Adipocyte (in vitro differentiated cells): ENCODE measurements around the gene CMSS1.

Source experiments
- DNase-seq: peaks from one replicate; pipeline ENCODE4 v3.0.0-alpha.2; 2015; ENCODE audit warnings: low read depth
- H3K27me3 ChIP-seq: replicated peaks from 2 replicates; pipeline ENCODE4 v1.7.0; 2013; ENCODE audit warnings: mild to moderate bottlenecking, low read length, moderate library complexity; ENCODE audit not compliant: control insufficient read depth, insufficient read depth
- H3K36me3 ChIP-seq: 2 replicates; pipeline ENCODE4 v1.7.0; 2013; ENCODE audit warnings: low read length, mild to moderate bottlenecking, moderate library complexity; ENCODE audit not compliant: control insufficient read depth, insufficient read depth, severe bottlenecking
- H3K4me1 ChIP-seq: 2 replicates; pipeline ENCODE4 v1.7.0; 2013; ENCODE audit warnings: mild to moderate bottlenecking, low read length, moderate library complexity; ENCODE audit not compliant: control insufficient read depth, insufficient read depth
- H3K4me3 ChIP-seq: 2 replicates; pipeline ENCODE4 v1.7.0; 2013; ENCODE audit warnings: mild to moderate bottlenecking, low read length, moderate library complexity
- H3K9ac ChIP-seq: 2 replicates; pipeline ENCODE4 v1.7.0; 2013; ENCODE audit warnings: mild to moderate bottlenecking, low read length, moderate library complexity
- H3K9me3 ChIP-seq: 2 replicates; pipeline ENCODE4 v1.7.0; 2013; ENCODE audit warnings: mild to moderate bottlenecking, low read length, moderate library complexity; ENCODE audit not compliant: control insufficient read depth

CMSS1 gene

DNA sequence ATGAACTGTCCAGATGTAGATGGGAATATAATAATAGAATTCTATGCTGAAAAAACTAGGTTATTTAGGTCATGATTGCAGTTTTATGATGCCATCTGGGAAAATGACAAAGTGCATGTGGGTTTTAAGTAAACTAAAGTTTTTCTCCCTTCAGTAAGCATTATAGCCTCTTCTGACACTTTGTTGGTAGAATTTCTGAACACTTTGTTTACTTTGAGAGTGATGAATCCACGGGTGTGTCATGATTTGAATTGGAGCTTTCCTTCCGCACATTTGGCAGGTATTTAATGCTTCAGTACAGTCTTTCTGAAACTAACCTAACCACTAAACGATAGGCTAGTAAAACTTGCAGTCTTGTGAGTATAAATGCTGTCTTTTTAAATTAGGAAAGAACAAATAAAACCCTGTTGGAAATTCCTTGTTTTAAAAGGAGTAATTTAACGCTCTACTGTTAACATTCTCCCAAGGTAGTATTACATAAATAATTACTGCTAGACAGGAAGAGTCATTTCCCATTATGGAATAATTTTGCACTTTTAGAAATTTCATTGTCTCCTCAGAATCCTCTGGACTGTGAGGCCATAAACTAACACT lies 289.7 kb downstream of the CMSS1 start:
- Histone ChIP-seq H3K36me3 (no peaks in the 10 kb centered on the region), H3K9ac (no peak overlapping the region), H3K4me1 (peaks cover 42% of the 10 kb centered on the region), H3K27me3 (no peaks in the 10 kb centered on the region), H3K4me3 (no peak overlapping the region), H3K9me3 (no peaks in the 10 kb centered on the region)
- no peak for DNase-seq

DNA sequence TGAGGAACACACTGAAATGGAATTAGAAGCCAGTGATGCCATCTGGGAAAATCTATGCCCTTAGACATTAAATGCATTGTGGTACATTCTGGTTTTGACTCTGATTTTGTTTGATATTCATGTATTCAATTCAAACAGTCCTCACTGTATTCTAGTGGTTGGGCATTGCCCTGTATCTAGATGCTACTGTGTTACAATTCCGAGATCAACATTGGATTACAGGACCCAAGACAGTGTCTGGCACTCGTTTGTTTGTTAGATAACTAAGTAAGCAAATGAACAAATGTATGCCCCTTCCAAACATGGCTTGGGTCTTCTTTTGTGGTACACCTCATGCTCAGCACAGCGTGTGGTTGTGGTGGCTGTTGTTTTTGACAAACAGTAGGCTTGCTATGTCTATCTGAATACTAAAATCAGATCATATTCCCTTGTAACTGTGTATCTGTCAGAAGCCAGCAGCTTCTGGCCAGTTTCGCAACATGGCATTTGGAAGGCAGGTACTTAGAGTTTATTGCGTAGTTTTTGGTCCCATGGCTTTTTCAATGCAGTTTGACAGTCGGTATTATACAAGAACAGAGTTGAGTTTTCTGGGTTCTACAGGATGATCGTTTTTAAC lies 290.9 kb downstream of the CMSS1 start:
- no peak overlapping the region for H3K4me3 ChIP-seq
- H3K9me3 ChIP-seq = no peaks in the 10 kb centered on the region
- peaks cover 40% of the 10 kb centered on the region for H3K4me1 ChIP-seq
- H3K36me3 ChIP-seq = no peaks in the 10 kb centered on the region
- no peak for DNase-seq
- H3K27me3 ChIP-seq = no peaks in the 10 kb centered on the region
- H3K9ac ChIP-seq = no peak overlapping the region

DNA sequence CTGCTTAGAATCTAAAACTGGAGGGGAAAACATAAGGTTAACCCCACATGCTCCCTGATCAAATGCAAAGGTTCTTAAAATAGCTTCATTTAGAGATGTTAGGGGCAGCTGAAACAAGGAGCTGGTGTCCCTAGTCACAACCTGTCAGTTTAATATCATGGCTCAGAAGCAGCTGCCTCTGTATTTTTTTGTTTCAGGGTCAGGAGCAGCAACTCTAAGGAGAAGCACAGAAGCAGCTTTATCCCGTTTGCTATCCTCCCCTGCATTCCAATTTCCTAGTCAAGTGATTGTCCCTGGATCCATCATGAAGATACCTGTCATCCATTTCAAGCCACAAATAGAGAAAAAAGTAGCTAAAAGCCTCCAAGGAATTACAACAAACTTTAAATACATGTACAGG lies 292.5 kb downstream of the CMSS1 start:
- H3K9ac ChIP-seq = no peak overlapping the region
- no peaks in the 10 kb centered on the region for H3K36me3 ChIP-seq
- peaks cover 24% of the 10 kb centered on the region for H3K4me1 ChIP-seq
- H3K27me3 ChIP-seq = no peaks in the 10 kb centered on the region
- DNase-seq = no peak
- no peak overlapping the region for H3K4me3 ChIP-seq
- H3K9me3 ChIP-seq = no peaks in the 10 kb centered on the region

DNA sequence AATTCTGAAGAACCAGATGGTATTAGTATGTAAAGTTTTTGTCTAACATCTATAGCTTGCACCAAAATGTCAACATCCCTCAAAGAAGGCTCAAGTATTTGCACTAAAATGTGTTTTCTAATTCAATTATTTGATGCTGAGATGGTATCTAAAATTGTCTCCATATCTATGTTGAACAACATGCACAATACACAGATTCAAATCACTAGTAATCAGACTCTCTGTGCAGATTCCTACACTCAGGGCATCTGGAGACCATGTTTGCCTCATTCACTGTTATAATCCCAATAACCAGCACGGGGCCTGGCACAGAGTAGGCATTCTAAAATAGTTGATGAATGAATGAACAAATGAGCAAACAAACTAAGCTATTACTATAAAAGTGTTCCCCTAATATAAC lies 294.1 kb downstream of the CMSS1 start:
- H3K4me3 ChIP-seq = no peak overlapping the region
- no peaks in the 10 kb centered on the region for H3K9me3 ChIP-seq
- H3K36me3 ChIP-seq = no peaks in the 10 kb centered on the region
- H3K4me1 ChIP-seq = peaks cover 9% of the 10 kb centered on the region
- no peak overlapping the region for H3K9ac ChIP-seq
- DNase-seq = no peak
- H3K27me3 ChIP-seq = no peaks in the 10 kb centered on the region

- Histone ChIP-seq H3K27me3 (no peaks in the 10 kb centered on the region), H3K9ac (no peak overlapping the region), H3K4me3 (no peak overlapping the region), H3K9me3 (no peaks in the 10 kb centered on the region), H3K4me1 (no peaks in the 10 kb centered on the region), H3K36me3 (no peaks in the 10 kb centered on the region)
- no peak for DNase-seq
Measured at GRCh38 chr3:100113723-100114412, 296.2 kb downstream of the CMSS1 start.

GRCh38 chr3:100114413-100115030 lies 296.9 kb downstream of the CMSS1 start, which contains the start of gene FILIP1L:
TSS of gene FILIP1L (minus strand) at chr3:100114501.
- H3K9ac ChIP-seq = no peak within 1 kb of the TSS
- H3K36me3 ChIP-seq = no peaks in the 10 kb centered on the region
- no peaks in the 10 kb centered on the region for H3K27me3 ChIP-seq
- peaks cover 3% of the 10 kb centered on the region for H3K4me1 ChIP-seq
- DNase-seq = no peak
- H3K9me3 ChIP-seq = no peaks in the 10 kb centered on the region
- no peak within 1 kb of the TSS for H3K4me3 ChIP-seq

- Histone ChIP-seq H3K4me1 (peaks cover 8% of the 10 kb centered on the region), H3K36me3 (no peaks in the 10 kb centered on the region), H3K9me3 (no peaks in the 10 kb centered on the region), H3K9ac (no peak overlapping the region), H3K27me3 (no peaks in the 10 kb centered on the region), H3K4me3 (no peak overlapping the region)
- no peak for DNase-seq
Measured at GRCh38 chr3:100117093-100117492, 299.4 kb downstream of the CMSS1 start.

GRCh38 chr3:100120012-100120411 lies 302.4 kb downstream of the CMSS1 start:
- no peak for DNase-seq
- no peak overlapping the region for H3K9ac ChIP-seq
- no peak overlapping the region for H3K4me3 ChIP-seq
- H3K36me3 ChIP-seq = no peaks in the 10 kb centered on the region
- H3K27me3 ChIP-seq = no peaks in the 10 kb centered on the region
- H3K9me3 ChIP-seq = no peaks in the 10 kb centered on the region
- peaks cover 8% of the 10 kb centered on the region for H3K4me1 ChIP-seq

DNA sequence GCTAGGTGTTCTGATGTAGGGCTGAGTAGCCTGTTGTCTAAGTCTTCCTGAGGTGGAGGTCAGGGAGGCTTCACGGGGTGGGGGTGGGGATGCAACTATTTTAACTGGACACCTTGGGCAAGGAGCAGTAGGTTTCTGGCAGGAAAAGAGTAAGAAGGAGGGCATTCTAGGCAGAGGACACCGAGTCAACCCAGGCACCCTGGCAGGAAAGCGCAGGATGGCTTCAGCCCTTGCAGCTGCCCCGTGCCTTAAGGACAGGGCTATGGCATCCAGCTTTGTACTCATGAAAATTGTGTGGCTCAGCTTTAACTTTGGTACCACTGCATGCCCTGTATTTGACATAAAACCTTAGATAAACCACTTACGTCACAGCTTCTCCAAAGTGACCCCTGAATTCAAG lies 303.0 kb downstream of the CMSS1 start:
- no peak for DNase-seq
- no peaks in the 10 kb centered on the region for H3K27me3 ChIP-seq
- peaks cover 8% of the 10 kb centered on the region for H3K4me1 ChIP-seq
- H3K36me3 ChIP-seq = no peaks in the 10 kb centered on the region
- H3K9me3 ChIP-seq = no peaks in the 10 kb centered on the region
- no peak overlapping the region for H3K9ac ChIP-seq
- no peak overlapping the region for H3K4me3 ChIP-seq

DNA sequence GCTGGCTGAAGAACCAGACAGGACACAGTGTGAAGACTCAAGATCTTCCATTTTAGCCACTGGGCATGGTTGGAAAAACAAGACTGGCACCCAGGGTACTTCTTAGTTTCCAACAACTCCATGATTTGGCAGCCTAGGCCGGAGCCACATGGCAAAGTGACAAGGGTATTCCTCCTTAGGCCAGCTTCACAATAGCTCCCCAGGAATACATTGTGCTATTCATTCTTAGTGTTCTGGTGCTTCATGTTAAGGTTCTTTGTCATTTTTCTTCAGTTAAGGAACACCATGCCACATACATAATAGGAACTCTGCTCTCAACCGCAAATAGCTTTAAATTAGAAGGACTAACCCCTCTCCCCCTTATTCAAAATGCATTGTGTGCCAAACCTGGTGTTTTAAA lies 304.7 kb downstream of the CMSS1 start:
- no peak overlapping the region for H3K4me3 ChIP-seq
- H3K27me3 ChIP-seq = no peaks in the 10 kb centered on the region
- H3K9ac ChIP-seq = no peak overlapping the region
- no peaks in the 10 kb centered on the region for H3K9me3 ChIP-seq
- H3K4me1 ChIP-seq = peaks cover 8% of the 10 kb centered on the region
- no peak for DNase-seq
- no peaks in the 10 kb centered on the region for H3K36me3 ChIP-seq

DNA sequence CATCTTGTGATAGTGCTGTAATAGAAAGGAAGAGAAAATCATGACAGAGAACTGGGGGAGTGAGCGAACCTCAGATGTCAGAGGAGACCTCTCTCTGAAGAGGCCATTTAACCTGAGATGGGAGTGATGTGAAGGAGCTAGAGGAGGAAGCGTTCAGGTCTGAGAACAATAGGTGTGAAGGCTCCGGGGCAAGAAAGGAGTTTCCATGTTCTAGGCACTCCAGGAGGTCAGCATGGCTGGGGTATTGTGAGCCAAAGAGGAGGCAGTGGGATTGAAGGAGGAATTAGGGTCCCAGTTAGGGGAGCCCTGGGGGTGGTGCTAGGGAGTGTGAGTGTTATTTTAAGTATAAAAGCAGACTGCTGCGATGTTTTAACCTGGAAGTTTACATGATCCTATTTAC lies 305.4 kb downstream of the CMSS1 start:
- no peaks in the 10 kb centered on the region for H3K36me3 ChIP-seq
- H3K27me3 ChIP-seq = no peaks in the 10 kb centered on the region
- peaks cover 8% of the 10 kb centered on the region for H3K4me1 ChIP-seq
- DNase-seq = no peak
- H3K9ac ChIP-seq = no peak overlapping the region
- H3K4me3 ChIP-seq = no peak overlapping the region
- no peaks in the 10 kb centered on the region for H3K9me3 ChIP-seq
